Breast epithelium (tissue), 4 donors: Measurements from ENCODE around the gene ISCA2. TPM values are rescaled to one million over a fixed set of nuclear protein-coding genes. Genes with fewer than 3 reads are reported as not detected.

Experiments
- DNase-seq, 2 donors: peaks; one replicate each; pipeline ENCODE4 v3.0.0-alpha.2; 2019; ENCODE audit warnings: low spot score in 2 of 2
- H3K27ac ChIP-seq, 2 donors: fragments of 200-600 bp; sonication (generic) in 1 of 2; one replicate each; pipeline ENCODE4 v1.5.1; 2016 to 2019; ENCODE audit warnings: mild to moderate bottlenecking in 1 of 2
- H3K27me3 ChIP-seq, 2 donors: fragments of 200-600 bp; sonication (generic) in 1 of 2; one replicate each; pipeline versions ENCODE4 v1.5.1 to v1.6.0; 2017 to 2019; ENCODE audit warnings: control low read depth in 1 of 2, mild to moderate bottlenecking in 1 of 2
- H3K36me3 ChIP-seq: fragments of 200-600 bp; one replicate; pipeline ENCODE4 v1.5.1; 2019
- H3K4me1 ChIP-seq, 2 donors: fragments of 200-600 bp; sonication (generic); one replicate each; pipeline ENCODE4 v1.5.1; 2016 to 2019; ENCODE audit warnings: control low read depth in 1 of 2
- H3K4me3 ChIP-seq, 3 donors: fragments of 200-600 bp; sonication (generic); 1 replicate in 2 of 3; 2 replicates in 1 of 3; pipeline ENCODE4 v1.5.1; 2016 to 2019; ENCODE audit warnings: mild to moderate bottlenecking in 3 of 3, moderate library complexity in 2 of 3
- H3K9me3 ChIP-seq, 2 donors: fragments of 200-600 bp; sonication (generic) in 1 of 2; one replicate each; pipeline ENCODE4 v1.5.1; 2016 to 2019; ENCODE audit warnings: control low read depth in 1 of 2
- CTCF ChIP-seq, 3 donors: fragments of 450-650 bp; IDR thresholded peaks; one replicate each; pipeline ENCODE4 v1.5.1; 2016 to 2017; ENCODE audit warnings: antibody characterized with exemption in 3 of 3, mild to moderate bottlenecking in 3 of 3, moderate library complexity in 3 of 3
- POLR2A ChIP-seq: fragments of 450-650 bp; IDR thresholded peaks from one replicate; pipeline ENCODE4 v1.6.1; 2016; ENCODE audit warnings: antibody characterized with exemption, mild to moderate bottlenecking, moderate library complexity
- POLR2AphosphoS5 ChIP-seq, 3 donors: sonication (generic); formaldehyde crosslinking; IDR thresholded peaks; one replicate each; pipeline ENCODE4 v1.6.1; 2017; ENCODE audit warnings: antibody characterized with exemption in 3 of 3
- intact Hi-C: fragments of 100-400 bp; cut with DNase I; formaldehyde crosslinking; loops from one replicate; pipeline ENCODE4 v1.15.1; 2023; ENCODE audit warnings: low total_unique reads
- total RNA-seq, 3 donors: library from RNA; depleted of rRNA; stranded (reverse); fragments of >200 nt; gene quantifications; one replicate each; pipeline ENCODE4 v1.1.0, GENCODE V29; 2016

Gene ISCA2
- total RNA-seq, 3 donors from 2014 or later = 17.3 to 31.8 (median 21.3) TPM

- no peaks in the 10 kb centered on the region for H3K9me3 ChIP-seq
- peak overlapping the region; percentile 92 to 94 for H3K27ac ChIP-seq
- H3K36me3 ChIP-seq = no peaks in the 10 kb centered on the region
- H3K27me3 ChIP-seq = no peaks in the 10 kb centered on the region
- TF ChIP-seq POLR2AphosphoS5 (IDR thresholded peaks at IDR 0.05) (no peak), POLR2A (no peak), CTCF (IDR thresholded peaks at IDR 0.05) (no peak)
- H3K4me3 ChIP-seq = no peak overlapping the region
- H3K4me1 ChIP-seq = peaks cover 5 to 8% of the 10 kb centered on the region in 2 donors
- no peak for DNase-seq
- intact Hi-C loops = no loop called here
These were observed 24.2 kb downstream of the ISCA2 start for GRCh38 chr14:74517731-74518130.

DNA sequence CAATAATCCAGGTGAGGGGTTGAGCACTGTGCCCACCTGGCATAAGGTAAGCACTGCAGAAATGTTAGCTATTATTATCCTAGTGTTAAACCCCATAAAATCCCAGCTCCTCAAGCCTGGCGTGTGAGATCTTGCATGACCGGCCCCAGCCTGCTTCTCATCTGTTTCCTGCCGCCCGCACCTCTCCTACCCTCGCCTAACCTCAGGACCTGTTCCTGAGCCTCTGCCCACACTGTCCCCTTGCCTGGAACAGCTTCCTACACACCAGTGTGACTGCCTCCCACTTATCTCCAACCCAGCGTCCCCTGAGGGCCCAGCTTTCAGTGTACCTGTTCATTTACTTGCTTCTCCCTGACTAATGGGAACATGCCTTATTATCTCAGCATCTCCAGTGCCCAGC is 24.7 kb downstream of the ISCA2 start:
- no peaks in the 10 kb centered on the region for H3K9me3 ChIP-seq
- peak in 1 of 2 donors; percentile 75 for DNase-seq
- peaks cover 5 to 8% of the 10 kb centered on the region in 2 donors for H3K4me1 ChIP-seq
- TF ChIP-seq CTCF (IDR thresholded peaks at IDR 0.05) = no peak
- no peak for TF ChIP-seq POLR2A
- no peak for TF ChIP-seq POLR2AphosphoS5 (IDR thresholded peaks at IDR 0.05)
- intact Hi-C loops = no loop called here
- peak overlapping the region; percentile 92 to 94 for H3K27ac ChIP-seq
- H3K27me3 ChIP-seq = no peaks in the 10 kb centered on the region
- no peaks in the 10 kb centered on the region for H3K36me3 ChIP-seq
- H3K4me3 ChIP-seq = no peak overlapping the region

GRCh38 chr14:74519316-74520074 is 25.9 kb downstream of the ISCA2 start:
- Histone ChIP-seq H3K36me3 (no peaks in the 10 kb centered on the region), H3K4me3 (no peak overlapping the region), H3K4me1 (no peaks in the 10 kb centered on the region), H3K27ac (peak overlapping the region in 1 of 2 donors; percentile 58), H3K27me3 (no peaks in the 10 kb centered on the region), H3K9me3 (no peaks in the 10 kb centered on the region)
- TF ChIP-seq POLR2AphosphoS5 (IDR thresholded peaks at IDR 0.05) = no peak
- no peak for TF ChIP-seq CTCF (IDR thresholded peaks at IDR 0.05)
- TF ChIP-seq POLR2A = no peak
- intact Hi-C loops = no loop called here
- DNase-seq = no peak

- intact Hi-C loops = no loop called here
- no peaks in the 10 kb centered on the region for H3K36me3 ChIP-seq
- no peak overlapping the region for H3K4me3 ChIP-seq
- H3K9me3 ChIP-seq = no peaks in the 10 kb centered on the region
- peak overlapping the region; percentile 52 to 87 for H3K27ac ChIP-seq
- H3K4me1 ChIP-seq = peaks cover 0 to 16% of the 10 kb centered on the region in 2 donors
- no peak for DNase-seq
- TF ChIP-seq POLR2A = no peak
- TF ChIP-seq POLR2AphosphoS5 (IDR thresholded peaks at IDR 0.05) = no peak
- TF ChIP-seq CTCF (IDR thresholded peaks at IDR 0.05) = no peak
- H3K27me3 ChIP-seq = no peaks in the 10 kb centered on the region
These were observed 28.2 kb downstream of the ISCA2 start for GRCh38 chr14:74521756-74522155.

DNA sequence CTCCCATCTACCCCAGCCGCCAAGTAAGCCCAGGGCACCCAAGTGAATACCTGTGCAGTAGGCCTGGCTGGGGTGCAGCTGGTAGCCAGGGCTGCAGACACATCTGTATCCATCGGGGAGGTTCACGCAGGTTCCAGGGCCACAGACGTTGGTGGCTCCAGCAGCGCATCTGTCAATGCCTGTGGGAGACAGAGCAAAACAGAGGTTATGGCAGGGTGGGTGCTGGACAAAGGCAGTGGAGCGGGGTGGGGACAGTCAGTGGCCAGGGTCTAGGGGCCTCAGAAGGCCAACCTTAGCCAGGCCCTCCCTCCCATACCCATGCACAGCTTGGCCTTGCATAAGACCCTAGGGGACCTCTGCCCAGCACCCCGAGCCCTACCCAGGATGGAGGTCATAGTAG is 29.2 kb downstream of the ISCA2 start:
- TF ChIP-seq POLR2AphosphoS5 (IDR thresholded peaks at IDR 0.05) = no peak
- TF ChIP-seq POLR2A = no peak
- TF ChIP-seq CTCF (IDR thresholded peaks at IDR 0.05) = no peak
- H3K27me3 ChIP-seq = no peaks in the 10 kb centered on the region
- peak overlapping the region; percentile 74 to 87 for H3K27ac ChIP-seq
- no peaks in the 10 kb centered on the region for H3K36me3 ChIP-seq
- no peak for DNase-seq
- H3K4me1 ChIP-seq = peaks cover 0 to 16% of the 10 kb centered on the region in 2 donors
- intact Hi-C loops = no loop called here
- no peak overlapping the region for H3K4me3 ChIP-seq
- no peaks in the 10 kb centered on the region for H3K9me3 ChIP-seq
